GM10248 (cell line): ENCODE data around the gene C7orf33.

Experiments used
- CTCF ChIA-PET: fragments of 300-600 bp; sonication (Branson Sonifier 250); formaldehyde crosslinking; extraction: SDS; loops from one replicate; lab custom pipeline; 2021; ENCODE audit warnings: antibody characterized with exemption; lab: Yijun Ruan, JAX
- POLR2A ChIA-PET: fragments of 350-650 bp; sonication (Branson Sonifier 250); formaldehyde crosslinking; extraction: SDS; loops from one replicate; lab custom pipeline; 2020; ENCODE audit warnings: antibody characterized with exemption; lab: Yijun Ruan, JAX
- DNase-seq: peaks from one replicate; pipeline ENCODE4 v3.0.0; 2012; ENCODE audit errors: extremely low spot score
- CTCF ChIP-seq: IDR thresholded peaks from 2 replicates; pipeline ENCODE4 v1.5.1; 2012; ENCODE audit warnings: mild to moderate bottlenecking, low read depth; ENCODE audit errors: extremely low read depth, missing control alignments, control extremely low read depth

C7orf33 gene

DNA sequence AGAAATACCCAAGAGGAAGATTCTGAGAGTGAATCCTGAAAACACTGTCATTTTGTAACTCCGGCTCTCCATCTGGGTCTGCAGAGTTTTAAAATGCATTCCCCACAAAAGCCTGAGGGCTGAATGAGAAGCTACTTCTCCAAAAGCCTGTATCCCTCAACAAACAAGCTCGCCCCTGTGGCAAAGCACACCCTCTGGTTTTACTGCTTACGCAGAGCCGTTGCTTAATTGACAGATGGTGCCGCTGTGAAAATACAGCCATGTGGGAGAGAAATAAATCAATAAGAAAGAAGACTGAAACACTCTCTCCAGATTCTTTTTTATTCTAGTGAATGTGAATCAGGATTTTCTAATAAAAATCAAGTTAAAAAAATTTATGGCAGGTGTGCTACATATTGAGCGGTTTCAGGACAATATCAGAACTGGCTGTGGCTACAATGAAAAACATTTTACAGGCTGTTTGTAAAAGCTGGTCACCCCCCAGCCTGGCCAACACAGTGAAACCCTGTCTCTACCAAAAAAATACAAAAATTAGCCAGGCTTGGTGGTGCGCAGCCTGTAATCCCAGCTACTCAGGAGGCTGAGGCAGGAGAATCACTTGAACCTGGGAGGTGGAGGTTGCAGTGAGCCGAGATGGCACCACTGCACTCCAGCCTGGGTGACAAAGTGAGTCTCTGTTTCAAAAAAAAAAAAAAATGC, 32.5 kb downstream of the C7orf33 start:
- ChIA-PET POLR2A (no interaction called here), CTCF (interaction anchor here (1.5 kb wide), 1 partner anchor 9 kb away, joined by 4 read pairs; no protein-coding TSS in a partner anchor)
- DNase-seq: no peak
- TF ChIP-seq CTCF: no peak

DNA sequence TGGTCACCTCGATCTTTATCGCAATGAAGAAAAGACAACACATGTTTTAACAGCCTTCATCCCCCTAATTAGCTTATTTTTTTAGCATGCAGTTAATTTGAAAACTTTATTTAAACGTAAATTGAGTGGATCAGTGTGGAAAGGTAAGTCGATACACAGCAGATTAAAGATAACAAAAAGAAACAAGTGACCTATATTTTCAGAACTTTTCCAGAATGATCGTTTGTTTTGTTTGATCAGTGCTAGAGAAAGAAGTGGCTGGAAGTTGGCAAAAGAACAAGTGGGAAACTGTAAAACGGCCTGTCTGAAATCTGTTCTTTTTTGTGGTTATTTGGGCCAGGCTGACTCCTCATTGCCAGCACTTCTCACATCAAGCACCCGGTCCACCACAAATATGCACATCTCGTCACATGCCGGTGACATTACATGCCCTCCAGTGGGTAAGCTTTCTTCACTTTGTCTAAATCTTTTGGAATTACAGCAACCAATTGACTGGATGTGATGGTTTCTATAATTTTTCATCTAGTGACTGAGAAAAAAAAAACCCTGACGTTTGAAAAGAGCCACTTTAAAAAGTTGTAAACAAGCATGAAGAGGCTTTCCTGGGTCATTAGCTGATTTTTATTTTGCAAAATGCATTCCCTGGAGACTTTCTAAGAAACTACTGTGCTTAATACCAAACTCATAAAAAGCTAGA, 33.2 kb downstream of the C7orf33 start:
- ChIA-PET POLR2A (no interaction called here), CTCF (interaction anchor here (0.9 to 1.5 kb wide), 5 partner anchors 10 to 118 kb away, joined by 3 to 4 read pairs (median 3); no protein-coding TSS in a partner anchor)
- TF ChIP-seq CTCF: no peak
- DNase-seq: no peak

- ChIA-PET POLR2A (no interaction called here), CTCF (interaction anchor here (1.0 to 1.3 kb wide), 4 partner anchors 10 to 49 kb away, joined by 3 read pairs; no protein-coding TSS in a partner anchor)
- no peak for DNase-seq
- no peak for TF ChIP-seq CTCF
Observed at GRCh38 chr7:148624735-148625134, 34.2 kb downstream of the C7orf33 start.

- no peak for DNase-seq
- TF ChIP-seq CTCF: no peak
- POLR2A ChIA-PET: no interaction called here
- CTCF ChIA-PET: interaction anchor here (1.3 kb wide), 1 partner anchor 11 kb away, joined by 3 read pairs; no protein-coding TSS in a partner anchor
Observed at GRCh38 chr7:148625342-148625741, 34.8 kb downstream of the C7orf33 start.

DNA sequence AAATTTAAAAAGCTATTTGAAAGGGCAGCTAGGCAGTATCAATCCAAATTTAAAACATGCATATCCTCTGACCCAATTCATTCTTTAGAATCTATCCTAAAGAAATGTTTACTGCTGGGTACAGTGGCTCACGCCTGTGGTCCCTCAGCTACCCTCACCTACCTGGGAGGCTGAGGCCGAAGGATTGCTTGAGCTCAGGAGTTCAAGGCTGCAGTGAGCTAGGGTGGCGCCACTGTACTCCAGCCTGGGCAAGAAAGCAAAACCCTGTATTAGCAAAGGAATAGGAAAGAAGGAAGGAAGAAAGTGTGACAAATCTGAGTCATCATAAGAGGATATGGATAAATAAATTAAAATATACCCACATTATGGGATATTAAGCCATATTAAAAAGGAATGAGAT, 36.3 kb downstream of the C7orf33 start:
- CTCF ChIA-PET: interaction anchor here (1.1 to 1.2 kb wide), 2 partner anchors 42 to 51 kb away, joined by 3 read pairs; no protein-coding TSS in a partner anchor
- POLR2A ChIA-PET: no interaction called here
- DNase-seq: no peak
- no peak for TF ChIP-seq CTCF

DNA sequence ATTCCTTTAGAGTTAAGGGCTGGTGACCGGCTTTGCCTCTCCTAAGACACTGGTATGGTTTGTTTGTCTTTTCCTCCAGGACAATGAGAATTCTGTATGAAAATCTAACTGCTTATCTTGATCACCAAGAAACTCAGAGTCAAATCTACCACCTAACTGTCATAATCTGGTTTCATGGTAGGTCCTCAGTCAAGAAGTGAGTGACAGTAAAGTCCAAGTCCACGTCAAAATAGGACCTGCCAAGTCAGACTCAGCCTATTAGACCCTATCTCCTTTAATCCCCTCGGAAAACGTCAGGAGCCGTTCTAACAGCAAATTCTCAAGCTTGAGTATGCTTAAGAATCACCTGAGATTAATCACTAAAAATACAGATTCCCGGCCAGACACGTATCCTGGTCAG, 37.4 kb downstream of the C7orf33 start:
- no peak for TF ChIP-seq CTCF
- CTCF ChIA-PET: no interaction called here
- POLR2A ChIA-PET: no interaction called here
- no peak for DNase-seq
